HG02938 (cell line): Measurements from ENCODE around the gene PRKAG3.

ENCODE experiments used
- ATAC-seq: cut with Tn5 transposase; IDR thresholded peaks from one replicate; pipeline ENCODE4 v1.9.1; 2021; ENCODE audit warnings: mild to moderate bottlenecking, moderate library complexity; ENCODE audit not compliant: unreplicated experiment

The PRKAG3 gene

DNA sequence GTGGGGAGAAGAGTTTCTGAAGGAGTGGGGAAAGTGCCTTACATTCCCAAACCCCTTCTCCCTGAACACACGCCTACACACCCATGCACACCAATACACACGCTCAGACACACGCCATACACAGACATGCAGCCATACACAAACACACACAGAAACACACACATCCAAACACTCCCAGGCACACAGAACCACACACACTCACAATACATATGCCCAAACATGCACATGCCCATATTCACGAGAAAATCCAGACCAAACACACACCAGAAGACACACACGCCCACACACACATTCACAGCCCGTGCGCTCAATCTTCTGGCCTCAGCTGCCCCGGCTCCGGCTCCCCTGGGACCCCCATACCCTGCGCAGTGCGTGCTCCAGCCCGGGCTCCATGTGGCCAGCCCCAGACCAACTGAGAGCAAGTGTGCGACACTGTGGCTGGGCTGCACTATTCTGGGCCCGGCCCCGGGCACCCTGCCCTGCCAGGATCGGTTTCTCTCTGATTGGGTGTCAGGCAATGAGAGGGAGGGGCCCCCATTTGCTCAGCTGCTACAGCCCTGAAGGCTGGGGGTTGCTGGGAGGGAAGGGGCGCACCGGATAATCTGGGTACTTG lies at the start of gene PRKAG3:
Gene PRKAG3 (minus strand): TSS at position 426 of the 613 bp plus-strand sequence.
- ATAC-seq = no peak

DNA sequence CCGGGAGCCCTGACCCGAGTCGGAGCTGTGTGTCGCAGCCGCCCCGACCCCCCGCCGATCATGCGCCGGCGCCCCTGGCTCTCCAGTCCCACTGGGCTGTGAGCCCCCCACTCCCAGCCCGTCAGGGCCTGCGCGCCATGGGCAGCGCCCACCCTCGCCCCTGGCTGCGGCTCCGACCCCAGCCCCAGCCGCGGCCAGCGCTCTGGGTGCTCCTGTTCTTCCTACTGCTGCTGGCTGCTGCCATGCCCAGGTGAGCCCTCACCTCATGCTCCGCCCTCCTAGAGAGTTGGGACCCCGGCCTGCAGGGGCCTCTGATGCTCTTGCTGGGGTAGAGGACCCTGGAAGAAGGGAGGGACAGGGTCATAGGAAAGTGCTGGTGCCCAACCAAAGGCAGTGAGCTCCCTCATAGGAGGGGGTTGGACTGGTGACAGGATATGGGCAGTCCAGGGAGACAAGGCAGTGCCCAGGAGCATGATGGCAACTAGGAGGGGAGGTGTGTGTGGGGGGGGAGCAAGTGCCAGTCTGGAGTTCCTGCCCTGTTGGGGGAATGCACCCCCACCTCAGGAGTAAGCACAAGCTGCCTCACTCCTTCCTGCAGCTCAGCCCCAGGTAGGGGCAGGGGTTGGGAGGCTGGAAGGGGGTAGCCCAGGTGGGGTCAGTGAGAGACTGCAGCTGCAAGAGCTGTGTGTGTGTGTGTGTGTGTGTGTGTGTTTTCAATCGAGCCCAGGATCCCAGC lies 49.4 kb upstream of the PRKAG3 start:
- no peak for ATAC-seq

DNA sequence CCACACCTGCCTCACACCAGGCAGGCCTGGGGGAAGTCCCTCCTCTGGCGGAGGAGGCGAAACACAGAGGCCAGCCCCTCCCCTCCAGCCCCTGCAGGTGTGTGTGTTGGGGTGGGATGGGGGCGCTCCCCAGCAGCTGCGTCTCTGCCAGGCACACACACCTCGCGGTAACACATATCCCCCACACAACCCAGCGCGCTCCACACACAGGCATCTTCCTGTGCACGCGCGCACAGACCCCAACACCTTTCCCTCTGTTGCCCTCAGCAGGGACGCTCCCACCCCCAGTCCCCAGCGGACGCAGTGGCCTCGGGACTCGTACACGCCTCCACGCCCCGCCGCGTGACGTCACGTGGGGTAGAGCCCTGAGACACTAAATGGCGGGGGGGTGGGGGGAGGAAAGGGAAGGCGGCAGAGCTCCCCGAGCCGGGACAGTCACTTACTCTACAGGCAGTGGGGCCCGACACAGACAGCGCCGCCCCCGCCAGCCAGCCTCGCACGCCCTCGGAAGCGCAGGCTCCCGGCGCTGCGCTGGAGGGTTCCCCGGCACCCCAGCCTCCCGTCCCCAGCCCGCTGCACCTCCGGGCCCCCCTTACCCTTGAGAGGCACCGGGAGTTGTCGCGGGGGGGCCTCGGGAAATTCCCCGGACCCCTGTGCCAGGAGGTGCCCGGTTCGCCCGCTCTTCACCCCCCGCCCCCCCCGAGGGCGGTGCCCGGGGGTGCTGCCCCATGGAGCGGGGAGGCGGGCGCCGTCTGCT lies 48.7 kb upstream of the PRKAG3 start, which contains the start of gene WNT10A:
Gene WNT10A (plus strand): TSS at position 751 of the 757 bp plus-strand sequence. CDS start 144 bp downstream, outside the sequence.
- ATAC-seq = peak; percentile 52

DNA sequence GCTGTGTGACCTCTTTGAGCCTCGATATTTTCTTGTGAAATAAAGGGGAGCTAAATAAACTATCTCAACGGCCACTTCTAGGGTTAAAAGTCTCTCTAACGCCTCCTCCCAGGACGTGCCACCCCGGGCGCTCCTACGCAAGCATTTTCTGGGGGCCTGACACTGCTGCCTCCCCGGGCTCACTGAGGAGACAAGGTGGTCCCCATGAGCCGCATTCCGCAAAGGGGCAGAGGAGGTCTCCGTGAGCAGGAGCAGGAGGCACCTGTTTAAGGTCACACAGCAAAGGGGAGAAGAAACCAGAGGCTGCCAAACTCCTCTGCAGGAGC lies 48.1 kb upstream of the PRKAG3 start:
- ATAC-seq = no peak

DNA sequence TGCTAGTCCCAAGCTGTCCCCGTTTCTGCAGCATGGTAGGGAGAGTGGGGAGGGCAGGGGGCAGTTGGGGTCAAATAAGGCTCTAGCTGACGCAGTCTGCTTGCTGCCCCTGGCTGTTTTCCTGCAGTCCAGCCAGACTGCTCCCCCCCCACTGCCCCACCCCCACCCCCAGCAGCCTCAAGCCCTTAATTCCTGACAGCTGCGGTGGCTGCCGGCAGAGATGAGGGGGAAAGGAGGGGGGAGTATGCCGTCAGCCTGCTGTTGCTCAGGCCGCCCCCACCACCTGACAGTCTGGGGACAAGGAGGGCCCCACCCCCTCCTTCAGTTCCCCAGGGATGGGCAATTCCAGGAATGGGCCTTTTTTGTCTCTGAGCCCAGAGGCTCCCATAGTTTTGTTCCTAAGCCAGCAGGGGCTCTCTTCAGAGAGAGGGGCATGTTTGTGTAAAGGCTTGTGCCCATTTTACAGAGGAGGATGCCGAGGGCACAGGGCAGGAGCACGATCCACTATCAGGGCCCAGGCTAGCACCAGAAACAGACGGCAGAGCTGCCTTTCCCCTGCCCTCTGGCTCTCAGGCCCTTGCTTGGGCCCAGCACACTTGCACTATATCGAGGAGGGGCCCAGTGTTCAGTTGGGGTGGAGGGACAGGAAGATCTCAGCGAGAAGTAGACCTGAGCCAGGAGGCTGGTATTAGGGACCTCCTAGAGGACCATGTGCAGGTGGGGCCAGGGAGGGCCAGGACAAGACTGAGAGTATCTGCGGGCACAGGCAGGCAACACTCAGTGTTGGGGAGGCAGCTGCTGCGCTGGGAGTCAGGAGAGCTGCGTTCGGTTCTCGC lies 47.5 kb upstream of the PRKAG3 start:
- ATAC-seq = no peak

DNA sequence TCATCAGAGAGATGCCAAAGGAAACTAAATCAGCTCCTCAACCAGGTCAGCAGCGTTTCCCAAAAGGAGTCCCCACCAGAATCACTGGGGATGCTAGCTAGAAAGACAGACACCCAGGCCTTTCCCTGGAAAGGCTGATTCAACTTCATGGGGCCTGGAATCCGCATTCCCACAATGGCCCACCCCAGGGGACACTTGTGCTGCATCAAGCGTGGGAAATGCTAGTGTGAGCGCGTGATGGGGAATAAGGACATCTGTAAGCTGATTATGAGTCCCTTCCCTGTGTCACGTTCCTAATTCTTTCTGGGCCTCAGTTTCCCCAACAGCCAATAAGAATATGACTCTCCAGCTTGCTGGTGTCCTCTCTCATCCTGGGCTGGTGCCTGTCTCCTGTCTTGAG lies 46.9 kb upstream of the PRKAG3 start:
- ATAC-seq = no peak

DNA sequence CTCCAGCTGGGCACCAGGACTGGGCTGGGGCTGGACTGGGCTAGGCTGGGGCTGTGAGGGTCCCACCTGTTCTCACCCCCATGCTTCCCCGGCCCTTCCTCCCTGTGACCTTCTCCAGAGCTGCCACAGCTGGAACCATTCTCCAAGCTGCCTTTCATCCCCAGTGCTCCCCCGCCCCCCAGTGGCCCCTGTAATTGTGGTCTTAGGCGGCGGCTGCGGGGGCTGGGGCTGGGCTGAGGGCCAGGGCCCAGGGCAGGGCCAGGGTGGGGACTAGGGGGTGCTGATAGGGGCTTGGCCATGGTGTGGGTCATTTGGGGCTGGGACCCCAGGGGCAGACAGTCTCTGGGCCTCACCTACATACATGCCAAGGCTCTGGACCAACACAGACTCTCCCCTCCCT lies 46.3 kb upstream of the PRKAG3 start:
- no peak for ATAC-seq

DNA sequence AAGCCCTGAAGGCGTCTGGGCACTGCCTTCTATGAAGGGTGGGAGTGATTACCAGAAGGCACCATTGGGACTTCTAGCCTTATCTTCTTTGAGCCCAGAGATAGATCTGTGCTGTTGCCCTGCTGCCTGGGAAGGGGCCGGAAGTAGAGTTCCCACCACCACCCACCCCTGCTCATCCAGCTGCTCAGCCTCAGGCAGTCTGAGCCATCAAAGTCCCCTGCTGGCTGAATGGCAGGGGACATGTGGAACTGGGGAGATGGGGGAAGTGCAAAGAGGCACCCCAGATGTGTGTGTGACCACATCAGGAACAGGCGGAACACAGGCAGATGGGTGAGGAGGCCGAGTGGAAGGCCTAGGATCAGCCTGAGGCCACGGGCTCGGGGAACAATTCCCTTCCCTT lies 45.7 kb upstream of the PRKAG3 start:
- no peak for ATAC-seq

DNA sequence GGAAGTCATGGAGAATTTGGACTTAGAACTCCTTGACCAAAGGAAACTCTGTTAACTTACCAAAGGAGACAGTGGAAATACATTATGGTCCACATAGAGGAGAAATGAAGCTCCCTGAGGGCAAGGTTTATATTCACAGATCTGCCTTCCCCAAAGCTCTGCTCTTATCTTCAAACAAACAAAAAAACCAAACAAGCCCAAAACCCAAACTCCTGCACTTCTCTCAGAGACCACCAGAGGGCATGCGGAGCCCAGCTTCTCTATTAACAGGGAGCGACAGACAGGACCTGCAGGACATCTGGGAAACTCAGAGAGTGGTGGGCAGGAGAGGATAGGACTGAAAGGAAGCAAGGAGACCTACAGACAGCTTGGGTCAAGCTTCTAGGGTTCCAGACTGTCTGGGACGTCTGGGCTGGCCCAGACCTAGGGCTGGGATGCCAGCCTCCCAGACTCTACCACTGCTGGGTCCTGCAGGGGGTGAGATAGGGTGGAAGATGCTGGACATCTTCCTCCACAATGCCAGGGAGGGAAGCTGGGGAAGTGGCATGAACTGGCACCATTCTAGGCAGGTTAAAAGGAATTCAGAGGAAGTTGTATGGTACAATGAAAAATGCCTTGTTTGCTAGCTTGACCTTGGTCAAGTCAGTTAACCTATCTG lies 45.1 kb upstream of the PRKAG3 start:
- no peak for ATAC-seq

DNA sequence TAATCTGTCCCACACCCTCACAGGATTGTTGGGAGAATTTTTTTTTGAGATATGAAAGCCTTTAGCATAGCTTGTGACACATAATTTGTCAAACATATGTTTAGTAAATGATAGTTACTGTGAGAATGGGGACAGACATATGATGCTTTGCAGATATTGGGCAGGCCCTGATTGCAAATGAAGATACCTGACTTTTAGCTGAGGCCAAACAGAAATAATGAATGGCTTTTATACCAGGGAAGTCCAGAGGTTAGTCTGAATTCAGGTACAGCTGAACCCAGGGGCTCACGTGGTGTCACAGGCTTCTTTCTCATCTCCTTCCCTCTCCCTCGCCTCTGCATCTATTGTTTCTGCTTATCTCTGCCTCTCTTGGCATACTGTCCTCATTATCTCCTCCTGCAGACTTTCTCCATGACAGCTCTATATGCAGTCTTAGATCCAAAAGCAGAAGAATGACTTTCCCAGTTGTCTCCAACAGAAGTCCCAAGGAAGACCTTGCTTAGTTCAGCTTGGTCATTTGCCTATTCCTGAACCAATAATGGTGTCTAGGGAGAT lies 44.2 kb upstream of the PRKAG3 start:
- ATAC-seq = no peak

DNA sequence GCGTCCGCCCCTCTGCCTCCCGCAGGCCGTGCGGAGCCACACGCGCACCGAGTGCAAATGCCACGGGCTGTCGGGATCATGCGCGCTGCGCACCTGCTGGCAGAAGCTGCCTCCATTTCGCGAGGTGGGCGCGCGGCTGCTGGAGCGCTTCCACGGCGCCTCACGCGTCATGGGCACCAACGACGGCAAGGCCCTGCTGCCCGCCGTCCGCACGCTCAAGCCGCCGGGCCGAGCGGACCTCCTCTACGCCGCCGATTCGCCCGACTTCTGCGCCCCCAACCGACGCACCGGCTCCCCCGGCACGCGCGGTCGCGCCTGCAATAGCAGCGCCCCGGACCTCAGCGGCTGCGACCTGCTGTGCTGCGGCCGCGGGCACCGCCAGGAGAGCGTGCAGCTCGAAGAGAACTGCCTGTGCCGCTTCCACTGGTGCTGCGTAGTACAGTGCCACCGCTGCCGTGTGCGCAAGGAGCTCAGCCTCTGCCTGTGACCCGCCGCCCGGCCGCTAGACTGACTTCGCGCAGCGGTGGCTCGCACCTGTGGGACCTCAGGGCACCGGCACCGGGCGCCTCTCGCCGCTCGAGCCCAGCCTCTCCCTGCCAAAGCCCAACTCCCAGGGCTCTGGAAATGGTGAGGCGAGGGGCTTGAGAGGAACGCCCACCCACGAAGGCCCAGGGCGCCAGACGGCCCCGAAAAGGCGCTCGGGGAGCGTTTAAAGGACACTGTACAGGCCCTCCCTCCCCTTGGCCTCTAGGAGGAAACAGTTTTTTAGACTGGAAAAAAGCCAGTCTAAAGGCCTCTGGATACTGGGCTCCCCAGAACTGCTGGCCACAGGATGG lies 42.0 kb upstream of the PRKAG3 start:
- no peak for ATAC-seq

DNA sequence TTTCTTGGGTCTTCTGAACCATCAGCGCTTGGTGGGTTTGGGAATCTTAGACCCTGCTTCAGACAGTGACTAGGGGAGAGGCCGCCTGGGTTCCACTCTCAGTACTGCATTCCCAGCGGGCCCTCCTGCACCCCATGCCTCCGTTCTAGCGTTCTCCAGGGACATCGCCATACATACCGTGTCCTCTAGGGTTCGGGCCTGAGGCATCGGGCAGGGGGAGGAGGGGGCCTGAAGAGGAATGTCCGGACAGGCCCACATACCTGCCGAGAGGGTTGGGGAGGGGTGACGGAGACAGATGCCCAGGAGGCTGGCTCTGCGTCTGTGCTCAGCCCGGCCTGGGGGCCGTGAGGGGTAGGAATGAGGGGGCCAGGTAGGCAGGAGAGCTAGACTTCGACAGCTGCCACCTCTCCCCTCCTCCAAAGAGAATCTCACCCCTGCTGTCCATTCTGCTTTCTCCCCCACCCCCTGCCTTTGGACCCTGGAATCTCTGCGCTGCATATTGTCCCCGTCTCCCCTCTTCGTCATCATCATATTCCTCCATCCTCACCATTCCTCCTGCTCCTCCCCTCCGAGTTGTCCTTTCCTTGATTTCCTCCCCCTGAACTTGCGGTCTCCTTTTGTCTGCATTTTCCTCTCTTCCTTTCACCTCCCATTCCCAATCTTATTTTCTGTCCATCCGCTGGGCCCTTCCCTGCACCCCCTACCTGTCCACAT lies 41.2 kb upstream of the PRKAG3 start:
- no peak for ATAC-seq

DNA sequence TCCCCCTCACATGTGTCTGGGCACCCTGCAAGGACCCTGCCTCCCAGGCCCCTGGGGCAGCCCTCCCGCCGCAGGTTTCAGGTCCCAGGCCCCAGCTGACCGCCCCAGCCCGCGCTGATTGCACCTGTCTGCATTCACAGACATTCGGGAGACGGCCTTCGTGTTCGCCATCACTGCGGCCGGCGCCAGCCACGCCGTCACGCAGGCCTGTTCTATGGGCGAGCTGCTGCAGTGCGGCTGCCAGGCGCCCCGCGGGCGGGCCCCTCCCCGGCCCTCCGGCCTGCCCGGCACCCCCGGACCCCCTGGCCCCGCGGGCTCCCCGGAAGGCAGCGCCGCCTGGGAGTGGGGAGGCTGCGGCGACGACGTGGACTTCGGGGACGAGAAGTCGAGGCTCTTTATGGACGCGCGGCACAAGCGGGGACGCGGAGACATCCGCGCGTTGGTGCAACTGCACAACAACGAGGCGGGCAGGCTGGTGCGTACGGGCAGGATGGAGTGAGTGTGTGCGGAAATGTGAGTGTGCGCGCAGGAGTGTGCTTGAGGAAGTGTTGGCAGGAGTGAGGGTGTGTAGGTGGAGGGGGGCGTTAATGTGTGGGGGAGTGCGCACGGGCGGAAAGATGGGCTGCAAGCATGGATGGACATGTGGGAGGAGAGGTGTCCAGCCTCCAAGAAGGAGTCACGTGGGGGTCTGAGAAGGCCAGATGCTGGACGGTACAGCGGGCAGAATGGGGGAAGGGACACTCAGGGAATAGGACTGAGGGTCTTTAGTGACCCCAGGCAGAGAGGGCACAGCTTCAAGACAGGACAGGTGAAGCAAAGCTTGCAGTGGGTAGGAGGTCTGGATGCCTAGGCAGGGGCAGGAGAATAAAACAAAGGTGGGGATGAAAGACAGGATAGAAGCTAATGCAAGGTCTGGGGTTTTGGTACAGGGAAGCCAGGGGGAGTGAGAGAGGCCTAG lies 40.0 kb upstream of the PRKAG3 start:
- ATAC-seq = no peak

DNA sequence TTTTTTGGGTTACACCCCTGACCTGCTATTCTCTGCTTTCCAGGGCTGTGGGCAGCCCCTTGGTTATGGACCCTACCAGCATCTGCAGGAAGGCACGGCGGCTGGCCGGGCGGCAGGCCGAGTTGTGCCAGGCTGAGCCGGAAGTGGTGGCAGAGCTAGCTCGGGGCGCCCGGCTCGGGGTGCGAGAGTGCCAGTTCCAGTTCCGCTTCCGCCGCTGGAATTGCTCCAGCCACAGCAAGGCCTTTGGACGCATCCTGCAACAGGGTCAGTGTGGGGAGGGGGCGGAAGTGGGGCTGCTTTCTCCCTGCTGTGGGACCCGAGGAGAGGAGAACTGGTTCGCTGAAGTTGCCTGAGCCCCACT lies 39.4 kb upstream of the PRKAG3 start:
- no peak for ATAC-seq

DNA sequence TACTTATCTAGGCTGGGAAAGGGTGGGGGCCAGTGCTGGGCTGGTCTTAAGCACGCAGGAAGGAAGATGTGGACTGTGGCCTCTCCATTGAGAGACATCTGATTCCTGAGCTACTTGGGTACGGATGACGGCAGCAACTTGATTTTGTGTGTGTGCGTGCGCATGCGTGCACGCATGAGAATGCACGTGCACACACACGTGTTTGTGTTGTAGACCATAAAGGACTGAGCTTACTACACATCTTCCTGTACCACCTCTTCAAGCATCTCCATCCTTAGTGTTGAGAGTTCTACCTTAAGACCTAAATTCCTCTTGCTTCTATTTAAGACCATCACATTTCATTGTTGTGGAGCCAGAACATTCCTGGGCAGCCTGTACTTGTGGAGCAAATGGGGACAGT lies 37.5 kb upstream of the PRKAG3 start:
- no peak for ATAC-seq

DNA sequence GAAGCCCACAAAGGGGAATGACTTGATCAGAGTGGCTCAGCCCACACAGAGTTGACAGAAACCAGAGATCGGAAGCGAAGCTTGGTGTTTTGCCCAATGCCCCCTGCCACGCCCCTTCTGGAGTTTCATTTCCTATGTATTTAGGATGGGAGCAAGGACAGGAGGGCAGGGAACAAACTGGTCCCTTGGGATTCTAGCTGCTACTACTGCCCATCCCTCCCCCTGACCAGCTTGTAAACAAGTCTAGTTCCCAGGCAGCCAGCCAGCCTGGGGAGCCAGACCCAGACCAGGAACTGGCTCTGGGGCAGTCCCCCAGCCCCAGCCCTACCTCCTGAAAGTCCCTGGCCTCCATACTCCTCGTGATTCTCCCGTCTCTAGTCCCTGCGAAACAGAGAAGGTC lies 36.3 kb upstream of the PRKAG3 start:
- ATAC-seq = no peak

DNA sequence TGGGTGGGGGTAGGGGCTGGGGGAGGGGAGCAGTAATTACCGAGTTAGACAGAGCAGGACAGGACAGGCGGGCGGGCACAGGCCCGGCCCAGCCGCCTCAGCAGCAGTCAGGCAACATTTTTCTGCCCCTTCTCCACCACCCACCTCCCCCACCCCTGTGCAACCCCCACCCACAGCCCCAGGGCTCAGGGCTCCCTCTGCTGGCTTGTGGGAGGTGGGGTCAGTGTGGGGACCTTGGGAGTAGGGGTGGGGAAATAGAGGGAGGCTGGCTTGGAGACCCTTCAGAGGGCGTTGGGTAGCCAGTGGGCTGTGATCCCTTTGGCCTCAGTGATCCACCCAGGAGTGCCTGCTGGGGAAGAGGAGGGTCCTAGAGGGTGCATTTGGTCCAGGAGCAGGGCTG lies 34.4 kb upstream of the PRKAG3 start:
- no peak for ATAC-seq

DNA sequence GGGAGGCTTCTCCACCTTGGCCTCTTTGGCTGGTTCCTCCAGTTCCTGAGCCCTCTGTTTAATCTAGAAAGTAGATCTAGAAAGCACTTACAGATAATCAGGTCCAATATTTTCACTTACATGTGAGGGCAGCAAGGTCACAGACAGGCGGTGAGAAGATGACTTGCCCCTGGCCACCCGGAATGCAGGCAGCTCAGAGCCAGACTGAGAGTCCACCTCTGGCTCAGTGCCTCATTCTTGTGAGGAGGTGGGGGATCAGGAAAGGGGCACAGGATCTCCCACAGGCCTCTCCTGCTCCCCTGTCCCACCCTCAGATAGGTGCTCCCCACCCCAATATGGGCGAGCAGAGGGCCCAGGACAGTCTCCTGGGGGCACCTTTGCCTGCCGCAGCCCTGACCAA lies 33.8 kb upstream of the PRKAG3 start:
- no peak for ATAC-seq
